IPS DF 19.7 (cell line): ENCODE data around the gene FST.

Experiments
- DNase-seq: peaks from one replicate; pipeline ENCODE4 v3.0.0-alpha.2; 2013; ENCODE audit warnings: low read depth, low spot score

FST gene

DNA sequence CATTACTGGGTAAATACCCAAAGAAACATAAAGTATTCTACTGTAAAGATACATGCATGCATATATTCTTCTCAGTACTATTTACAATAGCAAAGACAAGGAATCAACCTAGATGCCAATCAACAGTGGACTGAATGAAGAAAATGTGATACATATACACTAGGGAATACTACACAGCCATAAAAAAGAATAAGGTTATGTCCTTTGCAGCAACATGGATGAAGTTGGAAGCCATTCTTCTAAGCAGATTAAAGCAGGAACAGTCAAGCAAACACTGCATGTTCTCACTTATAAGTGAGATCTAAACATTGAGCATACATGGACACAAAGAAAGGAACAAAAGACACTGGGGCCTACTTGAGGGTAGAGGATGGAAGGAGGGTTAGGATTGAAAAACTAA is 40.4 kb downstream of the FST start:
- DNase-seq: no peak
